HepG2 (cell line): ENCODE measurements around the gene RRBP1. TPM values are rescaled to one million over a fixed set of nuclear protein-coding genes. Genes with fewer than 3 reads are reported as not detected.

Source experiments
- ATAC-seq: fragments of 200-7000 bp; cut with Tn5 transposase; 3 replicates; pipeline ENCODE4 v1.9.1; 2020; ENCODE audit warnings: mild to moderate bottlenecking, moderate library complexity
- BruUV-seq: library from RNA; stranded (reverse); fragments of 400-500 nt; replicated peaks from 2 replicates; lab custom pipeline; 2021; lab: Mats Ljungman, UMichigan
- CTCF ChIA-PET: fragments of 300-600 bp; formaldehyde crosslinking; extraction: SDS; loops from one replicate; lab custom pipeline; 2021; ENCODE audit warnings: low total read pairs, inconsistent platforms, low intra/inter-chr PET ratio; lab: Yijun Ruan, JAX
- POLR2A ChIA-PET: fragments of 350-600 bp; sonication (Branson Sonifier 250); formaldehyde crosslinking; loops from one replicate; lab custom pipeline; 2020; ENCODE audit warnings: antibody characterized with exemption, inconsistent platforms; lab: Yijun Ruan, JAX
- DNase-seq: peaks from one replicate; pipeline ENCODE4 v3.0.0-alpha.2; 2015; ENCODE audit warnings: low spot score
- FAIRE-seq: peaks from 3 replicates; lab custom pipeline; 2011; peaks lifted over from hg19 to GRCh38; lab: Jason Lieb, UNC
- H2AFZ ChIP-seq: one replicate; pipeline ENCODE4 v1.6.1; 2011; ENCODE audit warnings: low read length, inconsistent platforms
- H3K27ac ChIP-seq: fragments of 300-600 bp; 3 replicates; pipeline ENCODE4 v1.8.0; 2011; ENCODE audit warnings: mixed run types, mild to moderate bottlenecking, mixed read lengths, low read length, inconsistent platforms; ENCODE audit not compliant: insufficient read depth; ENCODE audit errors: extremely low read length
- H3K27me3 ChIP-seq, 2 experiments: fragments of 200-600 bp in 1 of 2; 2 replicates in 1 of 2; 3 replicates in 1 of 2; pipeline versions ENCODE4 v1.6.0 to v1.8.0; 2011; ENCODE audit warnings: low read length in 2 of 2, mild to moderate bottlenecking in 2 of 2, moderate library complexity in 2 of 2, inconsistent platforms in 1 of 2; ENCODE audit not compliant: insufficient read depth in 2 of 2, control insufficient read depth in 1 of 2
- H3K36me3 ChIP-seq, 2 experiments: fragments of 200-600 bp in 1 of 2; replicated peaks in 1 of 2; 2 replicates in 1 of 2; 3 replicates in 1 of 2; pipeline versions ENCODE4 v1.5.1 to v1.8.0; 2011; ENCODE audit warnings: low read length in 2 of 2, inconsistent platforms in 1 of 2; ENCODE audit not compliant: insufficient read depth in 2 of 2, control insufficient read depth in 1 of 2
- H3K4me1 ChIP-seq: 2 replicates; pipeline ENCODE4 v1.5.1; 2012; ENCODE audit warnings: low read length, inconsistent platforms; ENCODE audit not compliant: insufficient read depth
- H3K4me2 ChIP-seq: 2 replicates; pipeline ENCODE4 v1.6.0; 2011; ENCODE audit warnings: low read depth, low read length, inconsistent platforms
- H3K4me3 ChIP-seq, 3 experiments: fragments of 200-600 bp in 1 of 3; sonication (generic), shearing (Covaris generic) in 1 of 3; replicated peaks in 1 of 3; 2 replicates each; pipeline ENCODE4 v1.5.1; 2011 to 2016; ENCODE audit warnings: low read length in 3 of 3, inconsistent platforms in 2 of 3, low read depth in 2 of 3, mild to moderate bottlenecking in 2 of 3, control low read depth in 1 of 3, mixed read lengths in 1 of 3; ENCODE audit not compliant: insufficient read depth in 1 of 3
- H3K79me2 ChIP-seq: one replicate; pipeline ENCODE4 v1.6.1; 2011; ENCODE audit warnings: low read length, inconsistent platforms; ENCODE audit not compliant: insufficient read depth
- H3K9ac ChIP-seq: 2 replicates; pipeline ENCODE4 v1.6.0; 2011; ENCODE audit warnings: mild to moderate bottlenecking, low read depth, low read length, inconsistent platforms; ENCODE audit not compliant: insufficient read depth
- H3K9me3 ChIP-seq: 2 replicates; pipeline ENCODE4 v1.5.1; 2012; ENCODE audit warnings: mild to moderate bottlenecking, low read length
- H4K20me1 ChIP-seq: 2 replicates; pipeline ENCODE4 v1.6.0; 2011; ENCODE audit warnings: inconsistent platforms, mild to moderate bottlenecking, low read length, moderate library complexity; ENCODE audit not compliant: insufficient read depth
- ZNF207 ChIP-seq: fragments of 450-650 bp; IDR thresholded peaks from 2 replicates; pipeline ENCODE4 v1.6.1; 2016; ENCODE audit warnings: antibody characterized with exemption, borderline replicate concordance
- ZNF256 ChIP-seq: sonication (generic); formaldehyde crosslinking; conservative IDR thresholded peaks from 2 replicates; pipeline ENCODE4 v1.4.0; 2020; ENCODE audit warnings: missing genetic modification reagents
- ZNF484 ChIP-seq: sonication (generic); formaldehyde crosslinking; IDR thresholded peaks from 2 replicates; pipeline ENCODE4 v1.5.1; 2020; ENCODE audit warnings: mild to moderate bottlenecking, low read depth, missing genetic modification reagents, borderline replicate concordance
- ZNF7 ChIP-seq: IDR thresholded peaks from 2 replicates; pipeline ENCODE4 v1.6.1; 2016; ENCODE audit warnings: missing biosample characterization, missing genetic modification reagents
- WGBS: methylation state at CpG from one replicate; pipeline ENCODE4 v1.1.6; 2017; ENCODE audit warnings: low lambda C conversion rate; 5-methylcytosine and 5-hydroxymethylcytosine counted together
- in situ Hi-C: cut with HindIII; loops from 2 replicates; pipeline ENCODE4 v1.10.0; 2017; ENCODE audit warnings: low pct_unique_long_range_greater_than_20kb; ENCODE audit not compliant: extremely low pct_ligation_motif_present
- intact Hi-C: fragments of 100-400 bp; cut with micrococcal nuclease; formaldehyde crosslinking; loops from one replicate; pipeline ENCODE4 v1.10.0; 2022; ENCODE audit not compliant: unreplicated experiment
- polyA plus RNA-seq, 8 experiments: library from polyadenylated mRNA; depleted of rRNA in 3 of 8; stranded (reverse) in 7 of 8; unstranded in 1 of 8; fragments of >200 nt; fragmentation: Illumina TruSeq in 4 of 8; extraction: Trizol in 4 of 8; gene quantifications; 2 replicates each; pipeline versions ENCODE4 v1.2.1 to v1.2.3, GENCODE V29; 2011 to 2016; ENCODE audit warnings: low read depth in 4 of 8, missing spikeins in 1 of 8, mixed read lengths in 1 of 8; ENCODE audit not compliant: insufficient read depth in 1 of 8
- total RNA-seq, 5 experiments: library from RNA; depleted of rRNA; stranded (reverse); fragments of >200 nt; fragmentation: Illumina TruSeq; extraction: Trizol; gene quantifications; 2 replicates each; pipeline ENCODE4 v1.2.3, GENCODE V29; 2016; ENCODE audit warnings: low read depth in 1 of 5
- TF ChIP-seq, protein P1 (sequence below): sonication (generic); formaldehyde crosslinking; IDR thresholded peaks from 2 replicates; pipeline ENCODE4 v1.5.1; 2020; ENCODE audit warnings: missing genetic modification reagents, mild to moderate bottlenecking, borderline replicate concordance
- TF ChIP-seq, protein P2 (sequence below): sonication (generic); formaldehyde crosslinking; IDR thresholded peaks from 2 replicates; pipeline ENCODE4 v1.8.1; 2023; ENCODE audit warnings: mild to moderate bottlenecking, missing genetic modification reagents, borderline replicate concordance

The RRBP1 gene
- total and polyA plus RNA-seq, 2 of the 13 experiments (the other 11 are each of a cell fraction or from before 2014, with no cell fraction given): 150 to 222 TPM

DNA sequence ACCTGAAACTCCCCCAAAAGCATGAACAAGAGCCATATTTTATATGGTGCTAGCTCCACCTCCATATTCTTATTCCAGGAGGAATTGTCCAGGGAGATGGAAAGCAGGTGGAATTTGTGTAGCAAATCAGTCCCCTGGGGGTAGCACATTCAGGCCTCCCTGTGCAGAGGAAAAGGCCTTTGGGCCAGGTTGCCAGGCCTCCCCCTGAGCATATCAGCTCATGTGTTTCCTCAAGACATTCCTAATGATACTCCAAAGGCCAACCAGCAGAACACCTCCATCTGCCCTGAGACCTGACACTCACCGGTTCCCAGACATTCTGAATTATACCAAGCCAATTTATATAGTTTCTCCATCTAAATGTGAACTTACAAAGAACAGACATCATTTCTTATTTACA is 15.1 kb upstream of the RRBP1 start:
- POLR2A ChIA-PET: interaction anchor here (1.0 kb wide), 2 partner anchors 11 to 15 kb away, joined by 3 to 4 read pairs; partner anchors contain the start of gene RRBP1

DNA sequence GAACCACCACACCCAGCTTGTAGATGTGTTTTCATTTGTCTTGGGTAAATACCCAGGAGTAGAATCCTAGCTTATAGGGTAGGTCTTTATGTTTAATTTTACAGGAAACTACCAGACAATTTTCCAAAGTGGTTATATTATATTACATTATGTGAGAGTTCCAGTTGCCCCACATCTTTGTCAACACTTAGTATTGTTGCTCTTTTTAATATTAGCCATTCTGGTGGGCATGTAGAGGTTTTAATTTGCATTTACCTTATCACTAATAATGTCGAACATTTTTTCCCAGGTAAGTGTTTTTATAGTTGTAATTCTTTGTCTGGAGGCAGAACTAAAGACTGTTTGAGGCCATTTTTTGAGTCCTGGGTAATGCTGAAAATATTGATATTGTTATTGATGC is 14.2 kb upstream of the RRBP1 start:
- ChIA-PET CTCF (no interaction called here), POLR2A (no interaction called here)
- intact Hi-C loops (no loop called here), in situ Hi-C loops (no loop called here)
- DNase-seq: no peak
- H3K9me3 ChIP-seq: no peaks in the 10 kb centered on the region
- BruUV-seq: no TSS peak
- ATAC-seq: no peak
- no peak overlapping the region for H3K4me2 ChIP-seq
- H3K27me3 ChIP-seq: peaks cover 12 to 58% of the 10 kb centered on the region in 2 experiments; a peak in 4 of 5 replicates
- no peaks in the 10 kb centered on the region for H3K79me2 ChIP-seq
- no peaks in the 10 kb centered on the region for H4K20me1 ChIP-seq
- 21% methylated on average over 1 of the region's 1 CpG for WGBS
- no peaks in the 10 kb centered on the region for H3K36me3 ChIP-seq
- H3K27ac ChIP-seq: no peak overlapping the region
- no peak for FAIRE-seq
- H3K4me1 ChIP-seq: peaks cover 8% of the 10 kb centered on the region
- TF ChIP-seq ZNF7: peak; percentile 66
- TF ChIP-seq, protein P1, sequence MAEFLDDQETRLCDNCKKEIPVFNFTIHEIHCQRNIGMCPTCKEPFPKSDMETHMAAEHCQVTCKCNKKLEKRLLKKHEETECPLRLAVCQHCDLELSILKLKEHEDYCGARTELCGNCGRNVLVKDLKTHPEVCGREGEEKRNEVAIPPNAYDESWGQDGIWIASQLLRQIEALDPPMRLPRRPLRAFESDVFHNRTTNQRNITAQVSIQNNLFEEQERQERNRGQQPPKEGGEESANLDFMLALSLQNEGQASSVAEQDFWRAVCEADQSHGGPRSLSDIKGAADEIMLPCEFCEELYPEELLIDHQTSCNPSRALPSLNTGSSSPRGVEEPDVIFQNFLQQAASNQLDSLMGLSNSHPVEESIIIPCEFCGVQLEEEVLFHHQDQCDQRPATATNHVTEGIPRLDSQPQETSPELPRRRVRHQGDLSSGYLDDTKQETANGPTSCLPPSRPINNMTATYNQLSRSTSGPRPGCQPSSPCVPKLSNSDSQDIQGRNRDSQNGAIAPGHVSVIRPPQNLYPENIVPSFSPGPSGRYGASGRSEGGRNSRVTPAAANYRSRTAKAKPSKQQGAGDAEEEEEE (CRISPR knock-in tag): no peak
- TF ChIP-seq, protein P2, sequence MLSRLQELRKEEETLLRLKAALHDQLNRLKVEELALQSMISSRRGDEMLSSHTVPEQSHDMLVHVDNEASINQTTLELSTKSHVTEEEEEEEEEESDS (CRISPR knock-in tag): no peak
- TF ChIP-seq, all 625 proteins: peak for 1
- Histone ChIP-seq H3K9ac (no peak overlapping the region), H3K4me3 (no peak overlapping the region), H2AFZ (no peak overlapping the region)

More for the DNA sequence above, 15.1 kb upstream of the RRBP1 start:
- ATAC-seq: no peak
- DNase-seq: no peak
- Histone ChIP-seq H3K4me2 (no peak overlapping the region), H3K4me1 (peaks cover 8% of the 10 kb centered on the region), H3K79me2 (no peaks in the 10 kb centered on the region), H3K4me3 (no peak overlapping the region), H3K27me3 (peaks cover 12 to 60% of the 10 kb centered on the region in 2 experiments; a peak in 4 of 5 replicates), H3K9ac (no peak overlapping the region), H4K20me1 (no peaks in the 10 kb centered on the region), H3K9me3 (no peaks in the 10 kb centered on the region), H2AFZ (no peak overlapping the region), H3K36me3 (no peaks in the 10 kb centered on the region), H3K27ac (no peak overlapping the region)
- in situ Hi-C loops: no loop called here
- TF ChIP-seq ZNF207: no peak
- no peak for TF ChIP-seq ZNF484 (CRISPR knock-in tag)
- TF ChIP-seq ZNF256 (CRISPR knock-in tag): no peak
- 25% methylated on average over 1 of the region's 1 CpG for WGBS
- intact Hi-C loops: no loop called here
- no TSS peak for BruUV-seq
- no peak for FAIRE-seq
- CTCF ChIA-PET: no interaction called here
